HG02973 (cell line): Measurements from ENCODE around the gene TMEM45A.
"Not testable (repeated sequence)": the region's sequence is repeated elsewhere in the genome, so short reads cannot be mapped to it uniquely, and the experiment has no call there.

Experiments
- ATAC-seq: cut with Tn5 transposase; IDR thresholded peaks from one replicate; pipeline ENCODE4 v1.9.1; 2021; ENCODE audit warnings: moderate library complexity; ENCODE audit not compliant: unreplicated experiment

The TMEM45A gene

GRCh38 chr3:100563652-100564211, 71.3 kb downstream of the TMEM45A start:
- ATAC-seq = no peak

DNA sequence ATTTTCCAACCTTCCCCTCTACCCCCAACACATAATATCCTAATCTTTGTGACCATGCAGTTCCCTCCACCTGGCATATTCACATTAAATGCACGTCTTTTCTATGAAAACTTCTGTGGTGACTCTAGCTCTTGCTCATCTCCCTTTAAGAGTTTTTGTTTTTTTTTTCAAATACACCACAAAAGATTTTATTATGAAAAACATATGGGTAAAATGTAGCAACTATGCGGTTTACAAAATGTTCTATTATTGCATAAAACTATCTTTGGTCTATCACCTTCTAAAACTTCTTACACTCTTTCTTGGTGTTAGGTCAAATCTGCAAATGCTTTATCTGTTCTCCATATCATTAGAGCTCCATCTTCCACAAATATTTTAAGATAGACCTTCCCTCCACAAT, 78.4 kb downstream of the TMEM45A start:
- ATAC-seq = no peak

DNA sequence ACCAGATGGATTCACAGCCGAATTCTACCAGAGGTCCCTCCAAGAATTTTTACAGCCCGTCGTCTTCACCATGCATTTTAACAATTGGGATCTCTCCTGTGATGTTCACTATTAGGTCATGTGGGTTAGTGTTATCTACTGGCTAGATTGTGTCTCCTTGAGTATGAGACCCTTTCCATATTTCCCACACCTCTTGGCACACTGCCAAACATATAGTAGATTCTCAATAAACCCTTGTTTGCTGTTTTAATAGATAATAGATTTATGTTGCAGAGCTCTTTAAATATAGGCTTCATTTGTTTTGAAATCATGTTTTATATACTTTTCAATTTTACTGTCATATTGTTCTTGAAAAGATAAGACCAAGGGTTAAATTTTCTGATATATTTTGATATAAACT, 82.1 kb downstream of the TMEM45A start:
- no peak for ATAC-seq

GRCh38 chr3:100575704-100576103, 83.3 kb downstream of the TMEM45A start:
- ATAC-seq = no peak

DNA sequence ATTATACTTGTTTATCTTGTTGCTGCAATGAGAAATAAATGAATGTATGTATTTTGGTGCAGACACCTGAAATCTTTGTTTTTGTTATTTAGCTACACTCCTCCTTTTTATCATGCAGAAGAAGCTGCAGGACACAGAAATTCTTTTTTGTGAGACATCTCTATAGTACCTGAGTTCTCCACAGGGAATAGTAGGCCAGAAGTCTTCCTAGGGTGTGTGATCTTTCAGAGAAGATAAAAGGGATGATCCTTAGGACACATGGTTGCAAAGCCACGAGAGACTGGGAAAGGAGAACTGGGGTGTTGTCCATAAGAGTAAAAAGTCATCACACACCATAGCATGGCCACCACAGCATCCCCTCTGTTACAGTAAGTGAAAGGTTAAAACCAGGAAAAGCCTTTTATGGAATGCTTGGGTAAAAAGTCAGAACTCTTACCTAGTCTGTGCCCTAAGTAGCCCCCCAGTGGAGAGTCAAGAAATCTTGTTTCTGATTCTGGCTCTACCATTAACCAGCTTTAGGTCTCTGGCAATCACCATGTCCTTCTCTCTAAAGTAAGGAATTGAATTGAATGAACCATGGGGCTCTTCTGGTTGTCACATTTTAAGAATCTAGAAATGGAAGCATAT, 85.1 kb downstream of the TMEM45A start:
- ATAC-seq = no peak

- ATAC-seq = no peak
Observed at GRCh38 chr3:100578646-100579045, 86.2 kb downstream of the TMEM45A start.

GRCh38 chr3:100580147-100580546, 87.7 kb downstream of the TMEM45A start:
- no peak for ATAC-seq

- no peak for ATAC-seq
Observed at GRCh38 chr3:100581650-100582049, 89.2 kb downstream of the TMEM45A start.

DNA sequence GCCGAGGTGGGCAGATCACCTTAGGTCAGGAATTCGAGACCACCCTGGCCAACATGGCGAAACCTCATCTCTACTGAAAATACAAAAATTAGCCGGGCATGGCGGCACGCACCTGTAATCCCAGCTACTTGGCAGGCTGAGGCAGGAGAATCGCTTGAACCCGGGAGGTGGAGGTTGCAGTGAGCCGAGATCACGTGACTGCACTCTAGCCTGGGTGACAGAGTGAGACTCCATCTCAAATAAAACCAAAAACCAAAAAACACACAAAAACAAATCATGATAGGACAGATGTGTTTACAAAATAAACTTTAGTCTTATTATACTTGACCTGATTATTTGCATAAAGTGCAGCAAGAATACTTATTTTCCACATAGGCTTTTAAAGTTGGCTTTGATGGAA, 89.7 kb downstream of the TMEM45A start:
- not testable (repeated sequence) for ATAC-seq

DNA sequence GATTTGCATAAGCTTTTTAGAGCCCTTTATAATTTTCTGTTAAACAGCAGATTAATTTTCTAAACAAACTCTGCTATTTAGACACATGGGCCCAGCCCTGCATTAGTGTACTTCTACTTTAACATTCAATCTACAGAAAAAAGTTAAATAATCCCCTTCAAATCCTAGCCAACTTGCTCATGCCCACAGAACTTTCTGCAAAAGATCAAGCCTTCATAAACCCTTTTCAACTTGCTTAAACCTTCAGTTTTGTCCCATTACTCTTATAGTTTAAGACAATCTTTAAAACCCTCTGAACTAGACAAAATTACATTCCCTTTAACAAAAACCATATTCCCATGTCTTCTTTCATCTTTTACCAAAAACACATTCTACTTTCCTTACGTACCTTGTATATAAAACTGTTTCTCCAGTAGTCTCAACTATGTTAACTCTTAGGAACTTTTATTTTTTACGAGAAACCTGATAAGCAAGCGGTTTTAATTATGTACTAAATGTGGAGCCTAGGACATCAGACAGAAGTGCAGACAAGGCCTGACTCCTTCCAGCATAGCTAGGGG, 91.8 kb downstream of the TMEM45A start:
- no peak for ATAC-seq

DNA sequence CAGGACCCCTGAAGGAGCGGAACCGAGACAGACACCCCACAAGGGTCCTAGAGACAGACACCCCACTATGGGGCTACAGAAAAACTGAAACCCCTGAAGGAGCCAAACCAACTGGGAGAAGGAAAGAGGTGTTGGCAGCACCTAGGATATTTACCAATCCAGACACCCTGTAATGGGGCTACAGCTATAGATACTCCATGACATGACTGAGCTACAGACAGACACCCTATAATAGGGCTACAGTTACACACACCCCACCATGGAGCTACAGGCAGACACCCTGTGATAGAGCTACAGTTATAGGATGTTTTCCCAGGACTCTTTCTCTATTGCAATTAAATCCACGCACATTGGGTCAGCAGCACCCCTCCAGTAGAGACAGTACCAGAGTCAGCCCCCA, 94.4 kb downstream of the TMEM45A start:
- no peak for ATAC-seq

GRCh38 chr3:100588251-100588650, 95.8 kb downstream of the TMEM45A start:
- ATAC-seq = no peak

- peak; percentile 84 for ATAC-seq
Observed at GRCh38 chr3:100590114-100590839, 97.9 kb downstream of the TMEM45A start.

DNA sequence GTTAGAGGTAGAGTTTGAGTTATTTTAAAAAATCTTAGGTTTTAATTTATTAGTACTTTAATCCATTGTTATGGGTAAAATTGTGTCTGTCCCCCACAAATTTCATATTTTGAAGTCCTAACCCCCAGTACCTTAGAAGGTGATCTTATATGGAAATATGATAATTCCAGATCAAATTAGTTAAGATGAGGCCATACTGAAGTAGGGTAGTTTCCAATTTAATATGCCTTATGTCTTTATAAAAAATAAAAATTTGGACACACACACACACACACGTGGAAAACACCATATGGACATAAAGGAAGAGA, 98.4 kb downstream of the TMEM45A start:
- ATAC-seq = no peak

DNA sequence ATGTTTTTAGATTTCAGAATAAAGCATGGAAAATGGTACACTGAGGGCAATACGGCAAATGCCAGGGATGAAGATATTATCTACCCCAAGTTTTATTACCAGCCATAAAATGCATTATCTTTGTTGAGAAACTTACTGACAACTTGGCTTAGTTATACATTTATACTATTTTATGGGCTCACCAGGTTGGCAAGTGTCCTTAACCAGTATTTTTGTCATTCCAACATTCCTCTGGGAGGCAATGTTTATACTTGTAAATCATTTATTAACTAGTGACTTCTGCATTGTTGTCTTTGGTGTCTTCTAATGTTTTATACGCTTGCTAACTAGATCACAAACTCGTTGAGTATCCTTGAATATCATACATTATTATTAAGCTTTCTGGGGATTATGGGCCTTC, 99.0 kb downstream of the TMEM45A start:
- ATAC-seq = no peak

DNA sequence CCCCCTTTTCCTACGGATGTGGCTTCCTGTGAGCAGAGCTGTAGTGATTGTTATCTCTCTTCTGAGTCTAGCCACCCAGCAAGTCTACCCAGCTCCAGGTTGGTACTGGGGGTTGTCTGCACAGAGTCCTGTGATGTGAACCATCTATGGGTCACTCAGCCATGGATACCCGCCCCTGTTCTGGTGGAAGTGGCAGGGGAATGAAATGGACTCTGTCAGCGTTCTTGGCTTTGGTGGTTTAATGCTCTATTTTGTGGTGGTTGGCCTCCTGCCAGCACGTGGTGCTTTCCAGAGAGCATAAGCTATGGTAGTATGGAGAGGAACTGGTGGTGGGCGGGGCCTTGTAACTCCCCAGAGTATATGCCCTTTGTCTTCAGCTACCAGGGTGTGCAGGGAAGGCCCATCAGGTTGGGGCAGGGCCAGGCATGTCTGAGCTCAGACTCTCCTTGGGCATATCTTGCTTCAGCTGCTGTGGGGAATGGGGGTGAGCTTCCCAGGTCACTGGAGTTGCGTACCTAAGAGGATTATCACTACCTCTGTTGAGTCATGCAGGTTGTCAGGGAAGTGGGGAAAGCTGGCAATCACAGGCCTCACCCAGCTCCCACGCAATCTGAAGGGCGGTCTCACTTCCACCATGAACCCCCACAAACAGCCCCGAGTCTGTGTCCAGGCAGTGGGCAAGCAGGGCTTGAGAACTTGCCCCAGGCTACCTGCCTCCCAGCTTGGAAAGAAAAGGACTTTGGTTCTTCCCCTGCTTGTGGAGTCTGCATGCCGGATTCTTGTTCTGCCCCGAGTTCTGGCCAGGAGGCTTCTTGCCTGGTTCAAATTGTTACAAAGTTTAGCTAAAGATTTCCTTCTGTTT, 108.0 kb downstream of the TMEM45A start:
- no peak for ATAC-seq

DNA sequence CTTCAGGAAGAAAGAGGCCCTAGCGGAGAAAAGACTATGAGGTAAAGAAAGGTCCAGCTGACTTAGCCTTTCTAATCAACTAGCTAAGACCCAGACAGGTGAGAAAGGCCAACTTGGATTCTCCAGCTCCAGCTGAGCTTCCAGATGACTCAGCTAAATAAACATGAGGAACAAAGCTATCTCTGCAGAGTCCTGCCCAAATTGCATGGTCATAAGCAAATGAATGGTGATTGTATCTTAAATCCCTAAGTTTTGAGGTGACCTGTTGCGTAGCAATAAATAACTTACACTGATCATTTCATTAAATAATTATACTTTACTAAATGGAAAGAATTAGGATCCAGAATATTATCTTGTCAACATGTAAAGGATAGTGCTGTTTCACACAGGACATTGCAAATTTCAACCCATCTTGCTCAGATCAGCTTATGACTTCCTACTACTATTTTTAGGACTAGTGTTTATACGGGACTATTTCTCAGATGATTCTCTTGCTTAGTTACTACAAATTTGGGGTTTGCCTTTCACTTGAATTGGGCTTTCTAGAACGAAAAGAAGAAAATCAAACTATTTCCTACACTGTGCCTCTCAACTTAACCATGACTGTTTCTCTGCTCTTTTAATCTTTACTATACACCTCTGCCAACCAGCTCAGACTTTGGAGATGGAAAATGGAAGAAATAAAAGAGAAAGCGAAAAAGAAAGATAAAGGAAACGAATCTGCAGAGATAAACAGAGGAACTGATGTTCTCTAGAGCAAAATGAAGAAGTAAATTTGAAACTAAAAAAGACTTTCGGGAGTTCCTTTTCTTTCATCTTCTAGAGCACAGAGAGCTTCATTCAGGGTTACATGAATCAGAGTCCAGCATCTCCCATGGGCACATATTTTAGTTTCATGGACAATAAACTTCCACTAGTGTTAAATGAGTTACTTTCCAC, 110.4 kb downstream of the TMEM45A start:
- peak; percentile 42 for ATAC-seq

- ATAC-seq = peak; percentile 39
Observed at GRCh38 chr3:100603469-100603868, 111.0 kb downstream of the TMEM45A start.

GRCh38 chr3:100605358-100605757, 112.9 kb downstream of the TMEM45A start:
- ATAC-seq = no peak

DNA sequence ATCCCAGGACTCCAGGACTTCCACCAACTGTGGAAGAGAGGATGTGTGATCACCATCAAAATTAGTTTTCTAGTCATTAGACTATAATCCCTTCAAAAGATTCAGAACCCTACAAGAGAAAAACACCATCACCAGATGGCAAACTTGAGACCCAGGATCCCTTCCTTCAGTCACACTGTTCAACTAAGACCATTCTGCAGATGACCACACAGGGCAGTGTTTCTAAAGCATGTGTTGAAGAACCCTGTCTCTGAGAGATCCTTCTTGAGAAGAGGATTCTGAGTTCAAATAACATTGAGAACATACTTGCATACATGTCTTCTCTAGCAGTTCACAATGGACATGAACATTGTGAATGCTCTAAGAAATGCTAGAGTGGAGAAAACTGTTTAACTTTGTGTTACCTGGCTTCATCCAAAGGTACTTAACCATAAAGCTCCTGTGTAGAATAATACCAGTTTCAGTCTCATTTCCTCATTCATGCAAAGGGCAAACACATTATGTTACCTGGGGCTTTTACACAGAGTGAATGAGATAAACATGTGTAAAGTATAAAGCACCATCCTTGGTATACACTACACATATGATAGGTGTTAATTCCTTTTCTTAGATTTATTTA, 114.6 kb downstream of the TMEM45A start:
- ATAC-seq = peak; percentile 81
